Bone marrow (tissue), 2 donors: ENCODE measurements around the gene FAM25G.
A peak's percentile ranks its signal among the peaks of the same experiment; 100 is the strongest.
"Not testable (repeated sequence)": the region's sequence is repeated elsewhere in the genome, so short reads cannot be mapped to it uniquely, and the experiment has no call there.

Experiments used
- DNase-seq, 2 donors: peaks; one replicate each; lab custom pipeline; 2025; lab: John Stamatoyannopoulos, UW

Gene FAM25G

GRCh38 chr10:47465216-47465917 lies 26.1 kb downstream of the FAM25G start:
- DNase-seq = not testable (repeated sequence)

- not testable (repeated sequence) for DNase-seq
Observed at GRCh38 chr10:47462577-47463358, 28.7 kb downstream of the FAM25G start.

- peak in 1 of 2 donors; percentile 4 for DNase-seq
Observed at GRCh38 chr10:47461261-47461687, 30.2 kb downstream of the FAM25G start.

DNA sequence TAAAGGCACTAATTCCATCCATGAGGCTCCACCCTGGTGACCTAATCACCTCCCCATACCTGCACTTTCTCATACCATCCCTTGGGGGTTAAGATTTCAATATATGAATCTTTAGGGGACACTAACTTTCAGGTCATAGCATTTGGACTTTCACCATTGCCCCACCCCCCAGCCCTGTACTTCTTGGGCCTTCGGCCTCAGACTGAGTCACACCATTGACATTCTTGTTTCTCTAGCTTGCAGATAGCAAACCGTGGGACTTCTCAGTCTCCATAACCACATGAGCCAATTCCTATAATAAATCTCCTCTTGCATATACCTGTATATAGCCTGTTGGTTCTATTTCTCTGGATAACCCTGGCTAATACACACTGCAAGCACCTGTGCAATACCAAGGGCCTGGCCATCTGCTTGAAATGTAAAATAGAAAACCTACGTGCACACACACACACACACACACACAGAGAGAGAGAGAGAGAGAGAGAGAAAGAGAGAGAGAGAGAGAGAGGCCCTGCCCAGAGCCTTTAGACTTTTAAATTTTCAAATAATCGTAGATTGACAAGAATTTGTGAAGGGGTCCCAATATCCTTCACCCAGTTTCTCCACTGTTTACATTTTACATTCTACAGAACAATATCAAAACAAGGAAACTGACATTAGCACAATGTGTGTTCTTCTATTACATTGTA lies 32.9 kb downstream of the FAM25G start:
- DNase-seq = no peak

DNA sequence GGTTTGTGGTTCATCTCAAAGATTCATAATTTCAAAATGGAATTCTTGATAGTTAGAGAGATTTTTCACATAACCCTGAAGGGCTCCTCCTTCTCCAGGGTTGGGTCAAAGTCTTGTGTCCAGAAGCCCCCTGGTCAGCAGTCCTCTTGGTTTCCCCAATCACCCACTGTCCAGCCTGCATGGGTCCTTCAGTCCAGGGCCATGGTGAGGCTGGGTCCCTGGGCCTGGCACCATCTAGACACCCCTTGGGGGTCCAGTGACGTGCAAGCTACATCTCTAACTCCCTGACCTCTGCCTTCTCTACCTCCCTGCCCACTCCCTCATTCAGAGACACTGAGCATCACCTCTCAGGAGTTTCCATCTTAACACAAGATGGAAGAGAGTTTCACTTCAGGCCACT lies 33.7 kb downstream of the FAM25G start:
- no peak for DNase-seq

DNA sequence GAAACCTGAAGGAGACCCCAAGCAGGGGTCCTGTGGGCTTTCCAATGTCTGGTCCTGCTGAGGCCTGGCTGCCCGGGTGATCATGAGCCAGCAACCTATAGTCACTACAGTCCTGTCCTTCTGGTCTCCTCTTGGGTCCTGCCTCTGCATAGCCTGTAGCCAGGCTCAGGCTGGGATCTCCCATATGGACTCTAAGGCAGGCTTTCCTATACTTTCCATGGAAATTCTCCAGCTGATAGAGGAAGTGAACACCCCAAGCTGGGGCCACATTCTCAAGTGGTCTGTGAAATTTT lies 34.0 kb downstream of the FAM25G start:
- DNase-seq = no peak

- no peak for DNase-seq
Observed at GRCh38 chr10:47456794-47457527, 34.5 kb downstream of the FAM25G start.

GRCh38 chr10:47456079-47456785 lies 35.3 kb downstream of the FAM25G start:
- DNase-seq = no peak

- DNase-seq = not testable (repeated sequence)
Observed at GRCh38 chr10:47455350-47456078, 36.0 kb downstream of the FAM25G start.

- DNase-seq = no peak
Observed at GRCh38 chr10:47454780-47455058, 36.8 kb downstream of the FAM25G start.

- no peak for DNase-seq
Observed at GRCh38 chr10:47454008-47454779, 37.3 kb downstream of the FAM25G start.

GRCh38 chr10:47453141-47454007 lies 38.1 kb downstream of the FAM25G start:
- no peak for DNase-seq

DNA sequence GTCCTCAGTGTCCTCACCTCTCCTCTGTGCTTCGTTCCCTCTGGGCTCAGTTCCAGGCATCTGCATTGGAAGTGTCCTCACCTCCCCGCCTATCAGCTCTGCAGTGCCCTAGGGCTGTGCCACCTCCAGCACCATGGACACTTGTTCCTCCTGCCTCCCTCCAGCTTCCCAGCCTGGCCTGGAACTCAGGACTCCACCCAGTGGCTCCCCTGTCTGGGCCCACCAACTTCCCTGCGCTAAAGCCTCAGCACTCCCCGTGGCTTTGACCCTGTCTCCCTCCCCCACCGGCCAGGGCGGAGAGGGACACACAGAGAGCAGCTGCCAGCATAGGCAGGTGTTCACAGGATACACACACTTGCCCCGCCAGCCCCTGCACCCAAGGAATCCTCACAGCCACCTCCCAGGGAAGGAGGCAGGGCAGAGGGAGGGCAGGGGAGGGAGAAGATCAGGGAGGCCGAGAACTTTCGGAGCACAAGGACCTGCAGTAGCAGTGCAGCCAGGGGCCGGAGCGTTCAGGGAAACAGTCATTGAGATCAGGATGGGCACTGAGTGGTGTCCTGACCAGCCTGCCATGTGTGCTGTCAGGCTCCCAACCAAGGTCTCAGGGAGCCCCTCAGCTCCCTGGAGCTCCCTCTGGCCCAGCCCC lies 38.9 kb downstream of the FAM25G start:
- no peak for DNase-seq

- DNase-seq = no peak
Observed at GRCh38 chr10:47451998-47452494, 39.5 kb downstream of the FAM25G start.

DNA sequence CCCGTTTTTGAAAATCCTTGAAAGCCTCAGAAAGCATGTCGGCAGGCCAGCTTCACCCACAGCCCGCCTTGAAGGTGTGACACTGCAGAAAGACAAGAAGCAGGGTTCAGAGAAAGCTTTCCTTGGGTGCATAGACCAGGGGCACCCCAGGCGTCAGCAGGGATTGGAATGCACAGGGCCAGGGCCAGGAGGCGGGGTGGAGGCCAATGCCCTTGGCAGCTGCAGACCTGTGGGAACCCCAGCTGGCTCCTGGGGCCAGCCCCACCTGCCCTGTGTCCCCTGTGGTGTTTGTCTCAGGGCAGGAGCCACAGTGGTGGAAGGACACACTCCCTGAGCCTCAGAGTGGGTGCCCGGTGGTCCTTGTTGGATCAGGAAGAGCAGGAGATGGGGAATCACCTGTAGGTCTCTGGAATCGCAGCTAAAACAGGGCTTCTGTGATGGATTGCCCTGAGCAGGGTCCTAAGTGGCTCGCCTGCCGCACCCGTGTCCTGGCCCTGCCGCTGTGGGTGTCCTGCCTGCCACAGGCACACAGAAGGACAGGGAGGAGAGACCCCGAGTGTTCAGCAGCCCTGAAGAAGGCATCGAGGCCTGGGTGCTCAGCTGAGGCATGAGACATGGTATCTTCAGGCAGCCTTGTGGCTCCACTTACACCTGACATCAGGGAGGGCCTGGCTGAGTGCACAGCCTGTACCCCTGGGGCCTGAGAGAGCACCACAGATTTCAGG lies 40.1 kb downstream of the FAM25G start:
- DNase-seq = no peak

GRCh38 chr10:47450442-47450841 lies 41.1 kb downstream of the FAM25G start:
- DNase-seq = no peak

DNA sequence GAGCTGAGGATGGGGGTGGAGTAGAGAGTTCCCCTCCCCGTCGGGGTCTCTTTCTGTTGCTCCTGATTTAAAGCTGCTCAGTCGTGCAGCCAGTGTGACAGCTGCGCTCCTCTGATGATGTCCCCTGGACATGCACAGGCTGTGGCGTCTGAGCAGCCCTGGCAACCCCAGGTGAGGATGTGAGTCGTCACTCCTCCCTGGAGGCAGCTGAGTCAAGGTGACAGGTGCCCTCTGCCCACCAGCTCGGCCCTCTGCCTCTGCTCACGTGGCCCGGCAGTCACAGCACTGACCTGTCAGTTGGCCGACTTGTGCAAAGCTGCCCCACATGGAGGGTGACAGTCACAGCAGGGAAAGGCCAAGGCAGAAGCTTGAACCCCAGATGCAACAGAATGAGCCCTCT lies 41.5 kb downstream of the FAM25G start:
- no peak for DNase-seq
